RPMI7951 (cell line): ENCODE results near the gene SUPT7L. TPM values are rescaled to one million over a fixed set of nuclear protein-coding genes. Genes with fewer than 3 reads are reported as not detected.
"Not testable (repeated sequence)": the region's sequence is repeated elsewhere in the genome, so short reads cannot be mapped to it uniquely, and the experiment has no call there.

ENCODE experiments used
- DNase-seq: peaks from one replicate; pipeline ENCODE4 v3.0.0-alpha.2; 2012; ENCODE audit warnings: low read depth
- total RNA-seq: library from RNA; depleted of rRNA; stranded (reverse); fragments of >200 nt; shearing (Covaris generic); gene quantifications from 2 replicates; pipeline ENCODE4 v1.2.3, GENCODE V29; 2014

SUPT7L gene
- total RNA-seq, 1 experiment from 2014 or later, result 31.5 TPM

DNA sequence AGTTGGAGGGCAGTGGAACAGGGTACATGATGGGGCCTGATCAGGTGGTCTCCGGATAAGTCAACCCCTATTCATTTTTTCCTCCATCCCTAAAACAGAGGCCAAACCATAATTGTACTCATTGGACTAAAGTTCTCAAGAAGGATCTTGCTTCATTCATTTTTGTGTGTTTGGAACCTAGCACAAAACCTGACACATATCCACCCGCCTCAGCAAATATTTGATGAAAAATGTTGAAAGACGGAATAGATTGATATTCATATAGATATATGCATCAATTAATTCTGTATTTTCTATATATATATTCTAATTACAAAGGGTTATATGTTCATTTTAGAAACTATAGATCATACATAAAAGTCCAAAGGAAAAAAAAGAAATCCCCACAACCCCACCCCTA lies 22.2 kb upstream of the SUPT7L start:
- DNase-seq, result no peak

DNA sequence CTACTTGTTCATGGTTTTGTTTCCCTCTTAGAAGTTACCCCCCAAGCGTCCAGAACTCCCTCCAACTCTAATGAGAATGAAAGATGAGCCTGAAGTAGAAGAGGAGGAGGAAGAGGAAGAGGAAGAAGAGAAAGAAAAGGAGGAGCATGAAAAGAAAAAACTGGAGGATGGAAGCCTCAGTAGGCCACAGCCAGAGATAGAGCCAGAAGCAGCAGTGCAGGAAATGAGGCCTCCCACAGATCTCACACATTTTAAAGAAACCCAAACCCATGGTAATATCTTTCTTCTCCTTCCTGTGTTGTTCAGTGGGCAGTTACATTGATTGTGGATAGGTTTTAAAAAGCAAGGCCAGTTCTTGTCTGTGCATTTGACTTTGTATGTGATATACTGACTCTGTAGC lies 21.6 kb upstream of the SUPT7L start:
- not testable (repeated sequence) for DNase-seq

DNA sequence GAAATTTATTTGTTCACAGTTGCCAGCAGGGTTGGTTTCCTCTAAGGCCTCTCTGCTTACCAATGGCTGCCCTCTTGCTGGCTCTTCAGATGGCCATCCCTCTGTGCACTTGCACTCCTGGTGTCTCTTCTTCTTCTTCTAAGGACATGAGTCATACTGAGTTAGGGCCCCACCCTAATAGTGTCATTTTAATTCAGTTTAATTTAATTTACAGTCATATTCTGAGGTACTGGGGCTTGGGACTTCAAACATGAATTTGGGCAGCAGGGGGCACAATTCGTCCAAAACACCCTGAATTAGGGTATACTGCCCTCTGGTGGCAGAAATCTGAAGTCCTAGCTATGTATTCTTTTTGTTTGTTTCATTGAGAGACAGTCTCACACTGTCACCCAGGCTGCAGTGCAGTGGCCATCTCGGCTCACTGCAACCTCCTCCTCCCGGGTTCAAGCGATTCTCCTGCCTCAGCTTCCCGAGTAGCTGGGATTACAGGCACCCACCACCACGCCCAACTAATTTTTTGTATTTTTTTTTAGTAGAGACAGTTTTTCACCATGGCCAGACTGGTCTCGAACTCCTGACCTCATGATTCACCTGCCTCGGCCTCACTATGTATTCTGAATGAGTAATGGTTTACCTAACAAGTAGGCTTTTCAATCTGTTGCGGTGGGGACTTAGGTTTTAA lies 20.1 kb upstream of the SUPT7L start:
- DNase-seq, result peak; percentile 89

DNA sequence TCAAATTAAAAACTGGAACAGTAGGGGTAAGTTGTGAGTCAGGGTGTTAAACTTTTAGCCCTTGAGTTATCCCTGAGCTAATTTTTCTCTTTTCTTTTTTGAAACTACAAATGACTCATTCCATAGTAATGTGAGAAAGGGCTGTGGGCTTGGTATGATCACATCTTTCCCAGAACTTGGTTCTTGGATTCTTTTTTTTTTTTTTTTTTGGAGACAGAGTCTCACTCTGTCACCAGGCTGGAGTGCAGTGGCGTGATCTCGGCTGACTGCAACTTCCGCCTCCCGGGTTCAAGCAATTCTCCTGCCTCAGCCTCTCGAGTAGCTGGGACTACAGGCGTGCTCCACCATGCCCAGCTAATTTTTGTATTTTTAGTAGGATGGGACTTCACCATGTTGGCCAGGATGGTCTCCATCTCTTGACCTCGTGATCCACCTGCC lies 18.9 kb upstream of the SUPT7L start:
- peak; percentile 91 for DNase-seq

DNA sequence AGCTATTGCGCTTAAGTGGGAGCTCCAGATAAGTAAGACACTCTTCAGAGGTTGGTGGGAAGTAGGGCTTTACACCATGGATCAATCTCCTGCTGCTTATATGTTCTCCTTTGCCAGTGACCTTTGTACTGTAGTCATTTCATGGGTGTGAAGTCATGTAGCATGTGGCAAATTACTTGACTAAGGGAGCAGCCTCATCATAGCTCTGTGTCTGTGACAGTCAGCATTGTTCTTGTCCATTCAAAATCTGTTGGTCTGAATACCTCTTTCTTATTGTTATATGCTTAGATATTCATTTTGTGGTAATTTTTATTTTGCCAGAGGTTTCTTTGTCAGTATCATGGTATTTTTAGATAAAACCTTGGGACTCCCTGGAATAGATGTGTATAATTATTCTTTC lies 18.4 kb upstream of the SUPT7L start:
- DNase-seq, result peak; percentile 32

DNA sequence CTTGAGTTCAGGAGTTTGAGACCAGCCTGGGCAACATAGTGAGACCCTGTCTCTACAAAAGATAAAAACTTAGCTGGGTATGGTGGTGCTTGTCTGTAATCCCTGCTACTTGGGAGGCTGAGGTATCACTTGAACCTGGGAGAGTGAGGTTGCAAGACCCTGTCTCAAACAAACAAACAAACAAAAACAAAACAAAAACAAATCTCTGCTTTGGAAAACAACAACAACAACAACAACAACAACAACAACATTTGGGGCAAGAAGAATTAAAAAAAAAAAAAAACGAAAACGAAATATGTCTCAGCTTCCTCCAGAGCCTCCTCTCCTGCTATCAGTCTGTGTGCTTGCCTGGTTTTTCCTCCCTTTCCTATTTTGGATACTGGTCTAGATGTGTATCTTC lies 17.2 kb upstream of the SUPT7L start:
- no peak for DNase-seq

DNA sequence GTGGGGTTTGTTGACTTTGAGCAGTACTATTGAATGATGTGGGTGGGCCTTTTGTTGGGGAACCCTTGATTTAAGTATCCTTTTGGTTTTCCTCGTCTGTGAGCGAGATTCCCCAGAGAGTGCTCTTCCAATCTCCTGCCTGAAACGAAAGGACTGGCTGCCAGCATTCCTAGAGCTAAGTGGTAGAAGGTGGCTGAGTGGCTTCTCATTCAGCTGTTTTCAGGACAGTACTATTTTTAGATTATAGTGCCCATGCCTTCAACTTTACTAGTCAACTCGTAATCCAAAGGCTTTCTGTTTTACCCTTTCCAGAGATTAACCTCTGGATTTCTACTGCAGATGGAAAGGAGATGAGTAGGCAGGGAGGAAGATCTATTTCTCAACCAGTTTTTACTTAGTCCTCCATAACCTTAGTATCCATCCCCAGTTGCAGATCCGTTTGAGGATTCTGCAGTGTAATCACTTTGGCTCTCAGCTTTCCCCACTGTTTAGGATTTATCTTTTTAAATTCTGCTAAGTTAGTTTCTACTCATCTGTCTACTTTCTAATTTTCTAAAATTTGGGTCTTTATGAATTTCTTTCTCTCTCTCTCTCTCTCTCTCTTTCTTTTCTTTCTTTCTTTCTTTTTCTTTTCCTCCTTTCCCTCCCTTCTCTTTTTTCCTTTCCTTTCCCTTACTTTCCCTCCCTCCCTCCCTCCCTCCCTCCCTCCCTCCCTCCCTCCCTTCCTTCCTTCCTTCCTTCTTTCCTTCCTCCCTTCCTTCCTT lies 9.5 kb upstream of the SUPT7L start:
- no peak for DNase-seq

DNA sequence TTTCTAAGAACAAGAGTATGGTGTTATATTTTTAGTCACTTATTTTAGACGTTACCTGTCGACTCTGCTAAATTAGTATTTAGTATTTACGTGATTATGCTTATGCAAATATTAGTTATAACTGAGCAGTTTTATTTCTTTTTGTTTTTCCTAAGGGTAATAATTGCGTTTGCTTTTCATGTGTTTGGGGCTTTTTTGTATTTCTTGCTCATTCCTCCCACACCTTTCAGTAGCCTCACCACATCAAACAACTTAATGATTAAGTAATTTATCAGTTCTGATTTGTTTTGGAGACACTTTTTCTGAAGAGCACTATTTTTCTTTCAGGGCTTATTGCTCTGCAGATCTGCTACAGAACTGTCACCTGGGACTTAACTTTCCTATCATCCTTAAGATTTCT lies 7.8 kb upstream of the SUPT7L start:
- DNase-seq, result no peak

DNA sequence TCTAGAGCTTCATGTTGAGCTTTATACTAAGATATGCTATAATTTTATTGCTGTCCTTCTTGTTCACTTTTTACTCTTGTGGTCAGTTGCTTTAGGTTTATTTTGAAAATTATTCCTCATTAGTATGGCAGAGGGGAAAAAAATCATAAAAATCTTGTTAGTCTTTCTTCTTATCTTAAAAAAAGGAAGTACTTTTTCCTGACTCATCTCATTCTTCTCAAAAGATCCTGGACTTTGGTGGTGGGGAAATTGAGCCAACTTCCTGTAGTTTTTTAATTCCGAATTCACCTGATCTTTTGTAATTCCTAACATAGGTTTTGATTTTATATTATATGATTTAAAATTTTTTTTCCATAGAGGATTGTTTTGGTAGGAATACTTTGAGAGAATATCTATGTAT lies 4.0 kb upstream of the SUPT7L start:
- no peak for DNase-seq

DNA sequence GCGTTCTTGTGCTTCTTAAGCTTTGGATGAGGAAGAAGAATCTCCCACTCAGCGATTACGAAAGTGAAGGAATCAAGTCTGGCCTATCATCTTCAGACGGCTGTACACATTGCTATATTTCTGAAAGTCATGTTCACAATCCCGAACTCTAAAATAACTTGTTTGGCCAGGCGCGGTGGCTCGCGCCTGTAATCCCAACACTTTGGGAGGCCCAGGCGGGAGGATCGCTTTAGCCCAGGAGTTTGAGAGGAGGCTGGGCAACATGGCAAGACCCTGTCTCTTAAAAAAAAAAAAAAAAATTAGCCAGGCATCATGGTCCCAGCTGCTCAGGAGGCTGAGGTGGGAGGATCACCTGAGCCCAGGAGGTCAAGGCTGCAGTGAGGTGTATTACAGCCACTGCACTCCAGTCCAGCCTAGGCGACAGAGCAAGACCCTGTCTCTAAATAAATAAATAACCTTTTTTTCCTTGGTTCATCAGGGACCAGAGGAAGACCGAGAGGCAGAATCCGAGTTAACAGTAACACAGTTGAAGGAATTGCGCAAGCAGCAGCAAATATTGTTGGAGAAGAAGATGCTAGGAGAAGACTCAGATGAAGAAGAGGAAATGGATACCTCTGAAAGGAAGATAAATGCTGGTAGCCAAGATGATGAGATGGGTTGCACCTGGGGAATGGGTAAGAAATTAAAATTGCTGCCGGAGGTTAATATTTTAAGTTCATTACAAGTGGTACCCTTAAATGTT lies 1.4 kb upstream of the SUPT7L start:
- DNase-seq, result no peak

DNA sequence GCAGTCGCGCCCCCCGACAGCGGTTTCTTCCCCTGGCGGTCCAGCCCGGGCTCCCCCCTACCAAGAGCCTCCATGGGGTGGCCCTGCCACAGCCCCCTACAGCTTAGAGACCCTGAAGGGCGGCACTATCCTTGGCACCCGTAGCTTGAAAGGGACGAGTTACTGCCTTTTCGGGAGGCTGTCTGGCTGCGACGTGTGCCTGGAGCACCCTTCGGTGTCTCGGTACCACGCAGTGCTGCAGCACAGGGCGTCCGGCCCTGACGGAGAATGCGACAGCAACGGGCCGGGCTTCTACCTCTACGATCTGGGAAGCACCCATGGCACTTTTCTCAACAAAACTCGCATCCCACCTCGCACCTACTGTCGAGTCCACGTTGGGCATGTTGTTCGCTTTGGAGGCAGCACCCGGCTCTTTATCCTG lies 750 bp upstream of the SUPT7L start:
- DNase-seq, result no peak

DNA sequence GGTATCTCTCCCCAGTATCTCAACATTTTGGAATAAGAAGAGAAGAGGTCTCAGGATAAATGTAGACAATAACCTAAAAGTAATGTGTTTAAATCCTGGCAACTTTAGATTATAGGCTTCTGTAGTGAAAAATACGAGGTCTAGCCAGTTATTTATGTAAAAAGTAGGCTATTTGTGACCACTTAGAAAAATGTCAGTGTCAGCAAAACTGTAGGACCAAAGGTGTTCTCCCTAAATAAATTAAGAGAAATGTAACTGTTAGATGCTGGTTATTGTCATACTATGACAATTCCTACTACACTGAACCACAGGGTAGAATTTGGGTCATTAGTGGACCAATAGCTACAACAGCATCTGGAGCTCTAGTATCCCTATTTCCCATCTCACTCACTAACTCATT lies 2.0 kb downstream of the SUPT7L start:
- DNase-seq, result no peak

DNA sequence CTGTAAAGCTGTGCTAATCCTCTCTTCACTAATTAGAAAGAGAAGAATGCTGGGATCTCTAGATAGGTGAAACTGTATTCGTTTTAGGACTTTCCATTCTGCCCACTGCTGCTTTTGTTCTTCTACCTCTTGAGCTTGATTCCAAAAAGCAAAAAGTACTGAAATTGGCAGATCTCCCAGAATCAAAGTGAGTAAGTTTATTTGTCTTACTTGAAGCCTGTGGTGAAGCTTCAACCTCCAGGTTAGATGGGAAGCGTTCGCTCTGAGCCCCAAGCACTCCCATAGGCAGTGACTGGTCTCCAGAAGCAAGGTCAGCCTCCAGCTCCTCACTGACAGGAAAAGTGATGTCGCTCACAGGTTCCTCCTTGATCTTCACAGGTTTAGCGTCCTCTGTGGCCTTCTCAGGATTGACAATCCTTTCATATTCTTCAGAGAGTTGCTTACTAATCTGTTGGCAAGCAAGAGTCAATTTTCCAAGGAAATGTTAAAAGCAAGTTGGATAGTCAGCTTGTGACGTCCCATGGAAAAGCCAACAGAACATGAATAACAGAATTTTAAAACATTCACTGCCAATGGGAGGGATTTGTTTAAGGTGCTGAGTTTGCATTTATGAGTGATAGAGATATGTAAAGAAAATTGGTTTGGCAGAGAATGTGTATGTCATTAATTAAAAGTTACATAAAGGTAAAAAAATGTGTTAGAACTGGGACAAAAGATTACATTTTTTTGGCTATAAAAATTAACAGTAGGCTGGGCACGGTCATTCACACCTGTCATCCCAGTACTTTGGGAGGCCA lies 8.1 kb downstream of the SUPT7L start:
- peak; percentile 36 for DNase-seq

DNA sequence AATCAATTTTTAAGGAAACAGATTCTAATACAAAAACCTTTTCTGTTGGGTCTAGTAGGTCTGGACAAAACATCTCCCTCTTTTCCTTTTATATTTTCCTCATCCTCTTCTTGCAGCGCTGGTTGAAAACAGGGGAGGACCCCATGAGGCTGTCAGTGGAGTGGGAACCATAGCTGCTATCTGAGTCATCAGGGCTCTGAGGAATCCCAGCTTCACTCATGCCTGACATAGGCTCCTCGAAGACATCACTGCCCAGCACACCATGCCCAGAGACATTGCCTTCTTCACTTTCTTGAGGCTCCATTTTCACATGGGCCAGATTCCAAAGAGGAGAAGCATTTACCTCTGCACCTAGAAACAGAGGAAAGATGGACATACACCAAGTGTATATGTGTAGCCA lies 10.0 kb downstream of the SUPT7L start:
- peak; percentile 14 for DNase-seq

DNA sequence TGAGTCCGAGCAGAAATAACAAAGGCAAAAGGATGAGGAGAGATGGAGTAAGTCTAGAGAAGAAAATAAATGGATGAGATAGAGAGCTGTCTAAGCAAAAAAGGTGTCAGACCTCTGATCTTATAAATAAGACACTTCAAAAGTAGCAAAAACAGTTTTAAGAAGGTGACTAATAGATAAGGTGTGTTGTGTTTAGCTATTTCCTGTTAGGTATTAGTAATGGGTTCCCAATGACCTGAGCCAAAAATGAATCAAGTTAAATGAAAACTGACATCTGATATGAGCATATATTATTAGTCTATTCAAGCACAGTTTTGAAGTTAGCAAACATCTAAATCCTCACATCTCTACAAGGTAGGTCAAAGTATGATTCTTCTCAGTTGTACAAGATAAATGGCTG lies 10.6 kb downstream of the SUPT7L start:
- DNase-seq, result no peak

DNA sequence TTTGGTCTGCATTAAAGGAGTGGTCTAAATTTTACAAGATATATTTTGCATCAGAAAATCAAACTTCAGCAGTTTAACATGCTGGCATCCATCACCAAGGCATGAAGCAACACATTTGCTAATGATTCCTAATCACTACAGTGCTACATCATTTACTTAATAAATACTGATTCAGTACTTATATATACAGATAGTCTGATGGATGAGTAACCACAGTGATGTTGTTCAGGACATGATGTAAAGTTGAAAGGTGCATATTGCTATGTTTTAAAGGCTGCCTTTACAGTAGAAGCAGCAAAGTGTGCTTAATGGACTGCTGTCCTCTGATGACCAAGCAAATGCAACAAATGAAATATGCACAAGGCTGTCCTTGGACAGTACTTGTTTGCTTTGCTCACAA lies 11.1 kb downstream of the SUPT7L start:
- no peak for DNase-seq

DNA sequence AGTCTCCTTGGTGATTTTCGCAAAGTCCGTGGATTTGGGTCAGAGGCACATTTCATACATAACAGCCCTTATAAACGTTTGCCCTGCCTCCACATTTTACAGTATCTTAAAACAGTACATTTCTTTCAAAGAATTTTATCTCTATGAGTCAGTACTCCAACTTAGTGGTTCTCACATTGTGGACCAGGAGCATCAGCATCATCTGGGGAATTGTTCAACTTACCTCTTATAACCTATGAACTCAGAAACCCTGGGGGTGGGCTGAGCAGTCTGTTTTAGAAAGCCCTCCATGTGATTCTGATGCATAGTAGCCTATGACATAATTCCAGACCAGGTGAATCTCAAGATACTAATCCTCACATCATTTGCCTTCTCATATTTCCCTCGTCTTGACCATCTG lies 12.4 kb downstream of the SUPT7L start:
- no peak for DNase-seq

DNA sequence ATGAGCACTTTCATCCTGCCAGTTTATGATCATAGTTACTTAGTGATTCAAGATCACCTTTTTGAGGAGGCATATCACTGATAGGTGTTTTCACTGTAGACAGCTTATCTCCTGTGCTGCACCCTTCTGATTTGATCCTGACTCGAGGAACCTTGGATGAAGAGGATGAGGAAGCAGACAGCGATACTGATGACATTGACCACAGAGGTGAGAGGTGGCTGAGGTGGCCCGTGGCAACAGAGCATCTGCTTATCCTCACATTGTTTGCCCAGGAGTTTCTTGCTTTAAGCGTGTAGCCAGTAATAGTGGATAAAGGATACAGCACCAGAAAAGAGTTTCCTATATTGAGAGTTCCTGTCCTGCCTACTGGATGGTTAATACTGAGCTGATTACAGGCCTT lies 15.7 kb downstream of the SUPT7L start:
- no peak for DNase-seq

DNA sequence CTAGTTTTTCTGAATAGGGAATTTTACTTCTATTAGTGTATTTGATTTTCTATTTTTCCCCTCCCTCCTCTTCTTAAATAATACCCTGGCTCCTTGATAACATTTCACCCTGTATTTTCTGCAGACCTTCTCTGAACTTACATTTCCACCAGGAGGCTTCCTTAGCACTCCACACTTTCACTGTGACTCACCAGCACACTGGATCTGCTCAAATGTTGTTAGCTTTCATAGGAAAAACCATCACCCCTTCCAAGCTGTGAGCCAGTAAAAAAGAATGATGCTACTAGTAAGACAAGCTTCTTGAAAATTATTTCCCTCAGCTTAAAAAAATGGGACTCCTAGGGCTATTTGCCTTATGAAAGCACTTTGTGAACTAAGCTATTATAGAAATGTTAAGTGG lies 16.1 kb downstream of the SUPT7L start:
- no peak for DNase-seq

DNA sequence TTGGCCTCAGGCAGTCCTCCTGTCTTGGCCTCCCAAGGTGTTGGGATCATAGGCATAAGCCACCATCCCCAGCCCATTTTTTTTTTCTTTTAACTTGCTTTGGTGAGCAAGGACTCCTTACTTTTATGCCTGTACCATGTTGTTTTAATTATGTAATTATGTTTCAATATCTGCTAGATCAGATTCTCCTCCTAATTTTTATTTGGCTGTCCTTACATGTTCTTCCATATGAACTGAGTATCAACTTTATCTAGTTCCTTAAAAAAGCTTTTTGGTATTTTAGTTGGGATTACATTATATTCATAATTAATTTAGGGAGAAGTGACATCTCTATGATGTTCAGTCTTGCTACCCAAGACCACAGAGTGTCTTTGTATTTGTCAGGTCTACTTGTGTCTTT lies 18.2 kb downstream of the SUPT7L start:
- no peak for DNase-seq

DNA sequence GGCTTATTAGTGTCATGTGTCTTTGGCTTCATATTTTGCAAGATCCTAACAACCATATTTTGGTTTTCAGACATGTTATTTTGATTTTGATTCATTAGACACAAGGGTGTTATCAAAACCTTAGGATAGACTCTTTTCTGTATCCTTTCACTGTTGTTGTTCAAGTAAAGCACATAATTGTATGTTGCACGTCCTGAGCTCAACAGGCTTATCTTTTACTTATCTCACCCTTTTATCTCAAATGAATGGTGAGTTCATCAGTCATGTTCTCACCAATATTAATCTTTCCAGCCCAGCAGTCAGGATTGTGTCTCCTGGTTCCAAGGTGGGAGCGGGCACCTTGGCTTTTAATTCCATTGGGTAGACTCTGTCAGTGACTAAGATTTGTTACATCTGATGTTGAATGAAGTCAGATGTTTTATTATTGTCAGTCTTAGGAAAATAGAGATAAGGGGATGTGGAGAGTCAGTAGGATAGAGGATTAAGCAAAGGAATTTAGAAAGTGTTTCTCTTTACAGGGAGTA lies 22.6 kb downstream of the SUPT7L start:
- DNase-seq, result no peak

DNA sequence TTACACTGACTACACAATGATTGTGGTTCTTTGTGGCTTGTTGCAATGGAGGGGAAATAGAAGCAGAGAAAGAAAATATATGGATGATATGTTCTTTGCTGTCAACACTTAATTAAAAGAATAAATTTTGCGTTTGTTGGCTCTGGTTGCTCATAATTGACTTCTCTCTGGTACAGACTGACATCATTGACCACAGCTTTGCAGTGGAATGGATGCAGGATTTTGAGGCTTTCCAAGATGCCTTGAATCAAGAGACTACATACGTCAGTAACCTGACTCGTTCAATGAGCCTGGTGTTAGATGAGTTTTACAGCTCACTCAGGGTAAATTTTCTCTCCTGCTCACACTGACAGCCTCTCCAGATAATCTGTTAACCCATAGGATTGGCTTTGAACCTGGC lies 24.7 kb downstream of the SUPT7L start:
- DNase-seq, result peak; percentile 36
